Coronary artery (tissue), 2 donors: ENCODE data around the gene THOC2.

ENCODE experiments used
- DNase-seq: peaks from one replicate; pipeline ENCODE4 v3.0.0-alpha.2; 2017; ENCODE audit warnings: low spot score
- H3K27ac ChIP-seq, 2 donors: fragments of 200-600 bp; sonication (generic); one replicate each; pipeline ENCODE4 v1.5.1; 2016 to 2019
- H3K4me3 ChIP-seq: fragments of 200-600 bp; sonication (generic); 2 replicates; pipeline ENCODE4 v1.5.1; 2016; ENCODE audit warnings: mild to moderate bottlenecking, moderate library complexity
- CTCF ChIP-seq: fragments of 200-600 bp; sonication (generic); IDR thresholded peaks from one replicate; pipeline ENCODE4 v1.5.1; 2019; ENCODE audit warnings: antibody characterized with exemption

THOC2 gene

GRCh38 chrX:123561439-123562215, 171.2 kb downstream of the THOC2 start:
- no peak overlapping the region for H3K27ac ChIP-seq
- no peak for TF ChIP-seq CTCF
- DNase-seq = no peak
- H3K4me3 ChIP-seq = no peak overlapping the region

GRCh38 chrX:123550829-123551228, 182.0 kb downstream of the THOC2 start:
- no peak for TF ChIP-seq CTCF
- Histone ChIP-seq H3K27ac (no peak overlapping the region), H3K4me3 (no peak overlapping the region)
- DNase-seq = no peak
